CMK (cell line): ENCODE results near the gene SLC7A6.
A peak's percentile ranks its signal among the peaks of the same experiment; 100 is the strongest.

ENCODE experiments used
- DNase-seq: peaks from one replicate; pipeline ENCODE4 v3.0.0-alpha.2; 2010; ENCODE audit warnings: low read depth

Gene SLC7A6

GRCh38 chr16:68264128-68265077 lies at the start of gene SLC7A6:
SLC7A6 (plus strand) TSS chr16:68264526; CDS start chr16:68274727, 10,201 bp downstream.
- peak; percentile 63 for DNase-seq

- DNase-seq = no peak
These were observed 49.6 kb upstream of the SLC7A6 start for GRCh38 chr16:68214726-68215125.

- DNase-seq = no peak
These were observed 49.0 kb upstream of the SLC7A6 start for GRCh38 chr16:68215302-68215701.

- no peak for DNase-seq
These were observed 48.1 kb upstream of the SLC7A6 start for GRCh38 chr16:68216240-68216639.

- DNase-seq = no peak
These were observed 46.8 kb upstream of the SLC7A6 start for GRCh38 chr16:68217506-68217905.

GRCh38 chr16:68219725-68220351 lies 44.5 kb upstream of the SLC7A6 start:
- no peak for DNase-seq

GRCh38 chr16:68223072-68223471 lies 41.3 kb upstream of the SLC7A6 start:
- DNase-seq = no peak

GRCh38 chr16:68226116-68226515 lies 38.2 kb upstream of the SLC7A6 start:
- DNase-seq = no peak

GRCh38 chr16:68227183-68227793 lies 37.0 kb upstream of the SLC7A6 start:
- DNase-seq = no peak

- no peak for DNase-seq
These were observed 36.3 kb upstream of the SLC7A6 start for GRCh38 chr16:68227850-68228553.

- DNase-seq = no peak
These were observed 35.7 kb upstream of the SLC7A6 start for GRCh38 chr16:68228652-68229051.

GRCh38 chr16:68229431-68230175 lies 34.7 kb upstream of the SLC7A6 start:
- no peak for DNase-seq

- no peak for DNase-seq
These were observed 34.2 kb upstream of the SLC7A6 start for GRCh38 chr16:68230176-68230571.

GRCh38 chr16:68230956-68231355 lies 33.4 kb upstream of the SLC7A6 start:
- DNase-seq = no peak

- DNase-seq = no peak
These were observed 32.8 kb upstream of the SLC7A6 start for GRCh38 chr16:68231384-68232136.

- no peak for DNase-seq
These were observed 32.0 kb upstream of the SLC7A6 start for GRCh38 chr16:68232335-68232734.

- DNase-seq = no peak
These were observed 31.1 kb upstream of the SLC7A6 start for GRCh38 chr16:68233085-68233834.

- no peak for DNase-seq
These were observed 30.5 kb upstream of the SLC7A6 start for GRCh38 chr16:68233835-68234187.

GRCh38 chr16:68234188-68235107 lies 29.9 kb upstream of the SLC7A6 start:
- DNase-seq = peak; percentile 42
